Measurements from ENCODE around the gene NUPR2.
"Not testable (repeated sequence)": the region's sequence is repeated elsewhere in the genome, so short reads cannot be mapped to it uniquely, and the experiment has no call there.

- not testable (repeated sequence) for TF ChIP-seq CTCF, POLR2A (IDR thresholded peaks at IDR 0.05)
These were observed 12.1 kb downstream of the NUPR2 start for GRCh38 chr7:56104138-56104537.

Measured in heart left ventricle (tissue), 13 donors.